HFFc6 (cell line): ENCODE results near the gene EXOC4. TPM values are rescaled to one million over a fixed set of nuclear protein-coding genes. Genes with fewer than 3 reads are reported as not detected.

ENCODE experiments used
- DNase-seq: peaks from one replicate; pipeline ENCODE4 v3.0.0-alpha.2; 2018
- H3K27ac Mint-ChIP-seq: 2 replicates; pipeline ENCODE4 v1.8.0; 2020; ENCODE audit warnings: mild to moderate bottlenecking, mixed read lengths
- H3K27me3 Mint-ChIP-seq: 2 replicates; pipeline ENCODE4 v1.8.0; 2021; ENCODE audit warnings: mild to moderate bottlenecking, moderate library complexity, mixed read lengths; ENCODE audit not compliant: insufficient read depth
- H3K36me3 Mint-ChIP-seq: 2 replicates; pipeline ENCODE4 v1.8.0; 2021; ENCODE audit warnings: low read depth, mixed read lengths
- H3K4me1 Mint-ChIP-seq: 2 replicates; pipeline ENCODE4 v1.8.0; 2020; ENCODE audit warnings: low read depth, mixed read lengths
- H3K4me3 Mint-ChIP-seq: 2 replicates; pipeline ENCODE4 v1.8.0; 2020; ENCODE audit warnings: mild to moderate bottlenecking, moderate library complexity, mixed read lengths
- H3K9me3 Mint-ChIP-seq: 2 replicates; pipeline ENCODE4 v1.8.0; 2020; ENCODE audit warnings: mild to moderate bottlenecking, mixed read lengths
- CTCF ChIP-seq: fragments of 200-600 bp; sonication (generic); IDR thresholded peaks from 2 replicates; pipeline ENCODE4 v1.5.0; 2021; ENCODE audit warnings: antibody characterized with exemption, mild to moderate bottlenecking
- total RNA-seq, 6 experiments: library from RNA; stranded (reverse); fragmentation: NEBNext Ultra II Directional; extraction: Animal tissue kit (Norgen Biotek cat#: 25700); gene quantifications; 2 replicates in 1 of 6; 3 replicates in 5 of 6; pipeline ENCODE4 v1.2.3, GENCODE V29; 2021

The EXOC4 gene
- total RNA-seq, 6 experiments from 2014 or later: 57.6 to 67.6 (median 61.4) TPM

- Mint-ChIP-seq H3K36me3 (no peaks in the 10 kb centered on the region), H3K4me1 (peaks cover 9% of the 10 kb centered on the region), H3K27me3 (no peaks in the 10 kb centered on the region; the same call in 1 of the 2 replicates), H3K27ac (no peak overlapping the region), H3K9me3 (no peaks in the 10 kb centered on the region), H3K4me3 (no peak overlapping the region)
- TF ChIP-seq CTCF: no peak
- DNase-seq: no peak
Observed at GRCh38 chr7:133869556-133869955, 616.7 kb downstream of the EXOC4 start.

GRCh38 chr7:133871757-133872156 lies 618.9 kb downstream of the EXOC4 start:
- no peak for TF ChIP-seq CTCF
- no peaks in the 10 kb centered on the region; the same call in 1 of the 2 replicates for H3K27me3 Mint-ChIP-seq
- H3K27ac Mint-ChIP-seq: no peak overlapping the region
- no peaks in the 10 kb centered on the region for H3K9me3 Mint-ChIP-seq
- DNase-seq: no peak
- H3K4me1 Mint-ChIP-seq: peaks cover 9% of the 10 kb centered on the region
- no peak overlapping the region for H3K4me3 Mint-ChIP-seq
- H3K36me3 Mint-ChIP-seq: no peaks in the 10 kb centered on the region; the same call in 1 of the 2 replicates

- no peak for DNase-seq
- TF ChIP-seq CTCF: no peak
- H3K4me1 Mint-ChIP-seq: peaks cover 9% of the 10 kb centered on the region
- no peak overlapping the region for H3K4me3 Mint-ChIP-seq
- H3K27ac Mint-ChIP-seq: no peak overlapping the region
- H3K36me3 Mint-ChIP-seq: no peaks in the 10 kb centered on the region; the same call in 1 of the 2 replicates
- no peaks in the 10 kb centered on the region for H3K9me3 Mint-ChIP-seq
- H3K27me3 Mint-ChIP-seq: no peaks in the 10 kb centered on the region; the same call in 1 of the 2 replicates
Observed at GRCh38 chr7:133873187-133873586, 620.3 kb downstream of the EXOC4 start.

GRCh38 chr7:133873631-133874030 lies 620.8 kb downstream of the EXOC4 start:
- no peak for DNase-seq
- no peak overlapping the region for H3K4me3 Mint-ChIP-seq
- H3K9me3 Mint-ChIP-seq: no peaks in the 10 kb centered on the region
- H3K27ac Mint-ChIP-seq: no peak overlapping the region
- no peaks in the 10 kb centered on the region; the same call in 1 of the 2 replicates for H3K36me3 Mint-ChIP-seq
- H3K27me3 Mint-ChIP-seq: no peaks in the 10 kb centered on the region; the same call in 1 of the 2 replicates
- peaks cover 9% of the 10 kb centered on the region for H3K4me1 Mint-ChIP-seq
- TF ChIP-seq CTCF: no peak

- Mint-ChIP-seq H3K27me3 (no peaks in the 10 kb centered on the region), H3K9me3 (no peaks in the 10 kb centered on the region)
Observed at GRCh38 chr7:133883591-133883990, 630.7 kb downstream of the EXOC4 start.

More at GRCh38 chr7:133883591-133883990, 630.7 kb downstream of the EXOC4 start:
- Mint-ChIP-seq H3K27ac (no peak overlapping the region), H3K4me1 (peaks cover 15% of the 10 kb centered on the region), H3K4me3 (no peak overlapping the region), H3K36me3 (no peaks in the 10 kb centered on the region)
- TF ChIP-seq CTCF: no peak
- no peak for DNase-seq
